Activated T-helper 2 cell treated with anti-CD3 and anti-CD28 coated beads, Interferon-gamma antibody, Interleukin-2, Interleukin-4, amounts not matched to agents 10 μg/mL and 5 μg/mL and 100 μg/mL, durations not matched to agents 14 hours and 24 hours and 36 hours (primary cell): ENCODE results near the gene CAST. TPM values are rescaled to one million over a fixed set of nuclear protein-coding genes. Genes with fewer than 3 reads are reported as not detected.
A peak's percentile ranks its signal among the peaks of the same experiment; 100 is the strongest.
"Not testable (repeated sequence)": the region's sequence is repeated elsewhere in the genome, so short reads cannot be mapped to it uniquely, and the experiment has no call there.

ENCODE experiments used
- DNase-seq: peaks from one replicate; pipeline ENCODE4 v3.0.0; 2021; ENCODE audit warnings: low spot score
- H3K27ac Mint-ChIP-seq: one replicate; pipeline ENCODE4 v1.8.0; 2021; ENCODE audit warnings: mixed read lengths
- H3K27me3 Mint-ChIP-seq: one replicate; pipeline ENCODE4 v1.8.0; 2021; ENCODE audit warnings: low read depth, mixed read lengths
- H3K36me3 Mint-ChIP-seq: one replicate; pipeline ENCODE4 v1.8.0; 2021; ENCODE audit warnings: low read depth, mixed read lengths
- H3K4me1 Mint-ChIP-seq: one replicate; pipeline ENCODE4 v1.8.0; 2021; ENCODE audit warnings: low read depth, mixed read lengths
- H3K4me3 Mint-ChIP-seq: one replicate; pipeline ENCODE4 v1.8.0; 2021; ENCODE audit warnings: low read depth, mild to moderate bottlenecking, moderate library complexity, mixed read lengths
- H3K9me3 Mint-ChIP-seq: one replicate; pipeline ENCODE4 v1.8.0; 2021; ENCODE audit warnings: mixed read lengths
- intact Hi-C: fragments of 100-400 bp; cut with micrococcal nuclease; formaldehyde crosslinking; loops from one replicate; pipeline ENCODE4 v1.15.1; 2023
- total RNA-seq: library from RNA; stranded (reverse); gene quantifications from 2 replicates; pipeline ENCODE4 v1.2.3, GENCODE V29; 2022

Gene CAST
- 110 TPM in 2 replicates for total RNA-seq

GRCh38 chr5:96661855-96662724 is at the start of gene CAST:
CAST (plus strand) TSS chr5:96662376; CDS start chr5:96662423, 47 bp downstream.
- H3K4me1 Mint-ChIP-seq, result peaks cover 59% of the 10 kb centered on the region
- H3K27me3 Mint-ChIP-seq, result peaks cover 25% of the 10 kb centered on the region

GRCh38 chr5:96614110-96614691 is 48.0 kb upstream of the CAST start:
- H3K4me3 Mint-ChIP-seq, result no peak overlapping the region
- DNase-seq, result no peak
- peaks cover 58% of the 10 kb centered on the region for H3K27me3 Mint-ChIP-seq
- no peaks in the 10 kb centered on the region for H3K9me3 Mint-ChIP-seq
- H3K27ac Mint-ChIP-seq, result no peak overlapping the region
- H3K4me1 Mint-ChIP-seq, result peaks cover 6% of the 10 kb centered on the region
- intact Hi-C loops, result loop anchor here (1.0 to 5.0 kb wide), 3 partner anchors 74 to 548 kb away; no protein-coding TSS in a partner anchor
- H3K36me3 Mint-ChIP-seq, result no peaks in the 10 kb centered on the region

More at GRCh38 chr5:96661855-96662724, at the start of gene CAST:
- intact Hi-C loops, result loop anchor here (1.0 to 10.0 kb wide), 11 partner anchors 41 to 1015 kb away; partner anchors contain the start of genes ELL2, ERAP1, GLRX and RFESD
- Mint-ChIP-seq H3K9me3 (no peaks in the 10 kb centered on the region), H3K27ac (peak within 1 kb of the TSS; percentile 96), H3K36me3 (peaks cover 7% of the 10 kb centered on the region), H3K4me3 (peak within 1 kb of the TSS; percentile 90)
- peak; percentile 78 for DNase-seq

GRCh38 chr5:96615223-96615622 is 47.0 kb upstream of the CAST start:
- intact Hi-C loops, result no loop called here
- no peak for DNase-seq
- Mint-ChIP-seq H3K4me1 (peaks cover 6% of the 10 kb centered on the region), H3K27ac (no peak overlapping the region), H3K36me3 (no peaks in the 10 kb centered on the region), H3K4me3 (no peak overlapping the region), H3K9me3 (no peaks in the 10 kb centered on the region), H3K27me3 (peaks cover 51% of the 10 kb centered on the region)

GRCh38 chr5:96616801-96617200 is 45.4 kb upstream of the CAST start:
- intact Hi-C loops, result no loop called here
- Mint-ChIP-seq H3K9me3 (no peaks in the 10 kb centered on the region), H3K27ac (no peak overlapping the region), H3K4me1 (peaks cover 6% of the 10 kb centered on the region), H3K4me3 (no peak overlapping the region), H3K36me3 (no peaks in the 10 kb centered on the region), H3K27me3 (peaks cover 43% of the 10 kb centered on the region)
- DNase-seq, result no peak

GRCh38 chr5:96618311-96619016 is 43.7 kb upstream of the CAST start:
- H3K9me3 Mint-ChIP-seq, H3K36me3 Mint-ChIP-seq, DNase-seq, intact Hi-C loops, H3K4me3 Mint-ChIP-seq, H3K4me1 Mint-ChIP-seq, H3K27ac Mint-ChIP-seq: not testable (repeated sequence)
- H3K27me3 Mint-ChIP-seq, result peaks cover 34% of the 10 kb centered on the region

GRCh38 chr5:96619946-96620345 is 42.2 kb upstream of the CAST start:
- Mint-ChIP-seq H3K27ac (no peak overlapping the region), H3K4me3 (no peak overlapping the region), H3K4me1 (no peaks in the 10 kb centered on the region), H3K36me3 (no peaks in the 10 kb centered on the region), H3K9me3 (no peaks in the 10 kb centered on the region), H3K27me3 (peaks cover 34% of the 10 kb centered on the region)
- intact Hi-C loops, result no loop called here
- no peak for DNase-seq

GRCh38 chr5:96624596-96624995 is 37.6 kb upstream of the CAST start:
- Mint-ChIP-seq H3K27me3 (peaks cover 38% of the 10 kb centered on the region), H3K36me3 (no peaks in the 10 kb centered on the region), H3K4me1 (peaks cover 6% of the 10 kb centered on the region), H3K4me3 (no peak overlapping the region), H3K9me3 (no peaks in the 10 kb centered on the region), H3K27ac (no peak overlapping the region)
- intact Hi-C loops, result no loop called here
- DNase-seq, result no peak

- H3K36me3 Mint-ChIP-seq, result no peaks in the 10 kb centered on the region
- H3K4me3 Mint-ChIP-seq, result no peak overlapping the region
- peaks cover 40% of the 10 kb centered on the region for H3K27me3 Mint-ChIP-seq
- intact Hi-C loops, result no loop called here
- H3K4me1 Mint-ChIP-seq, result peaks cover 6% of the 10 kb centered on the region
- H3K9me3 Mint-ChIP-seq, result no peaks in the 10 kb centered on the region
- no peak overlapping the region for H3K27ac Mint-ChIP-seq
- no peak for DNase-seq
Observed at GRCh38 chr5:96625365-96625764, 36.8 kb upstream of the CAST start.

- Mint-ChIP-seq H3K4me3 (no peak overlapping the region), H3K36me3 (no peaks in the 10 kb centered on the region), H3K27ac (no peak overlapping the region), H3K4me1 (peaks cover 6% of the 10 kb centered on the region), H3K27me3 (peaks cover 36% of the 10 kb centered on the region), H3K9me3 (no peaks in the 10 kb centered on the region)
- no peak for DNase-seq
- intact Hi-C loops, result no loop called here
Observed at GRCh38 chr5:96626956-96627355, 35.2 kb upstream of the CAST start.

- H3K4me3 Mint-ChIP-seq, result no peak overlapping the region
- H3K36me3 Mint-ChIP-seq, result no peaks in the 10 kb centered on the region
- intact Hi-C loops, result no loop called here
- peaks cover 42% of the 10 kb centered on the region for H3K27me3 Mint-ChIP-seq
- peaks cover 6% of the 10 kb centered on the region for H3K4me1 Mint-ChIP-seq
- no peak for DNase-seq
- H3K27ac Mint-ChIP-seq, result no peak overlapping the region
- H3K9me3 Mint-ChIP-seq, result no peaks in the 10 kb centered on the region
Observed at GRCh38 chr5:96627792-96628398, 34.3 kb upstream of the CAST start.

- Mint-ChIP-seq H3K36me3 (no peaks in the 10 kb centered on the region), H3K27me3 (peaks cover 40% of the 10 kb centered on the region), H3K4me3 (no peak overlapping the region), H3K27ac (no peak overlapping the region), H3K9me3 (no peaks in the 10 kb centered on the region), H3K4me1 (peaks cover 6% of the 10 kb centered on the region)
- DNase-seq, result no peak
- intact Hi-C loops, result no loop called here
Observed at GRCh38 chr5:96628406-96628805, 33.8 kb upstream of the CAST start.

- Mint-ChIP-seq H3K27ac (no peak overlapping the region), H3K36me3 (no peaks in the 10 kb centered on the region), H3K4me1 (peaks cover 12% of the 10 kb centered on the region), H3K27me3 (peaks cover 46% of the 10 kb centered on the region), H3K9me3 (no peaks in the 10 kb centered on the region), H3K4me3 (no peak overlapping the region)
- intact Hi-C loops, result no loop called here
- DNase-seq, result no peak
Observed at GRCh38 chr5:96629774-96630173, 32.4 kb upstream of the CAST start.
